ENCODE results near the gene MYO19.
"Not testable (repeated sequence)": the region's sequence is repeated elsewhere in the genome, so short reads cannot be mapped to it uniquely, and the experiment has no call there.

MYO19 gene

GRCh38 chr17:36501351-36501750 is 33.3 kb downstream of the MYO19 start:
- no peak for DNase-seq (ENCODE audit: low read depth)

- no peak for DNase-seq (ENCODE audit: low read depth)
Measured at GRCh38 chr17:36500745-36501225, 33.9 kb downstream of the MYO19 start.

- no peak for DNase-seq (ENCODE audit: low read depth)
Measured at GRCh38 chr17:36498560-36499300, 35.9 kb downstream of the MYO19 start.

- no peak for DNase-seq (ENCODE audit: low read depth)
Measured at GRCh38 chr17:36498155-36498554, 36.5 kb downstream of the MYO19 start.

- peak; percentile 61 for DNase-seq (ENCODE audit: low read depth)
Measured at GRCh38 chr17:36496018-36496789, 38.5 kb downstream of the MYO19 start.

- DNase-seq (ENCODE audit: low read depth) = peak; percentile 33
Measured at GRCh38 chr17:36495076-36495578, 39.5 kb downstream of the MYO19 start.

- no peak for DNase-seq (ENCODE audit: low read depth)
Measured at GRCh38 chr17:36494674-36495073, 40.0 kb downstream of the MYO19 start.

- no peak for DNase-seq (ENCODE audit: low read depth)
Measured at GRCh38 chr17:36493956-36494355, 40.7 kb downstream of the MYO19 start.

- peak; percentile 96 for DNase-seq (ENCODE audit: low read depth)
Measured at GRCh38 chr17:36486204-36487194, 48.2 kb downstream of the MYO19 start, which contains the start of gene ZNHIT3. ZNHIT3 (plus strand) TSS chr17:36486681; CDS start chr17:36486700, 19 bp downstream.

- DNase-seq (ENCODE audit: low read depth) = no peak
Measured at GRCh38 chr17:36485805-36486203, 48.9 kb downstream of the MYO19 start.

- no peak for DNase-seq (ENCODE audit: low read depth)
Measured at GRCh38 chr17:36485027-36485426, 49.6 kb downstream of the MYO19 start.

GRCh38 chr17:36484021-36484420 is 50.6 kb downstream of the MYO19 start:
- DNase-seq (ENCODE audit: low read depth) = not testable (repeated sequence)

- peak; percentile 78 for DNase-seq (ENCODE audit: low read depth)
Measured at GRCh38 chr17:36482611-36483504, 51.8 kb downstream of the MYO19 start.

GRCh38 chr17:36481829-36482228 is 52.8 kb downstream of the MYO19 start:
- DNase-seq (ENCODE audit: low read depth) = no peak

GRCh38 chr17:36475346-36475970 is 59.2 kb downstream of the MYO19 start:
- no peak for DNase-seq (ENCODE audit: low read depth)

- no peak for DNase-seq (ENCODE audit: low read depth)
Measured at GRCh38 chr17:36474571-36474970, 60.1 kb downstream of the MYO19 start.

- no peak for DNase-seq (ENCODE audit: low read depth)
Measured at GRCh38 chr17:36470499-36470898, 64.2 kb downstream of the MYO19 start.

- DNase-seq (ENCODE audit: low read depth) = no peak
Measured at GRCh38 chr17:36469733-36470132, 64.9 kb downstream of the MYO19 start.

GRCh38 chr17:36468903-36469635 is 65.6 kb downstream of the MYO19 start:
- DNase-seq (ENCODE audit: low read depth) = no peak

- DNase-seq (ENCODE audit: low read depth) = no peak
Measured at GRCh38 chr17:36464765-36465088, 69.9 kb downstream of the MYO19 start.

All from iris pigment epithelial cell (primary cell).